ENCODE results near the gene CLRN3.

CLRN3 gene

GRCh38 chr10:127834791-127835190, 58.0 kb downstream of the CLRN3 start:
- DNase-seq, result no peak

- no peak for DNase-seq
Observed at GRCh38 chr10:127834221-127834620, 58.5 kb downstream of the CLRN3 start.

GRCh38 chr10:127833804-127834203, 58.9 kb downstream of the CLRN3 start:
- no peak for DNase-seq

GRCh38 chr10:127832501-127832900, 60.2 kb downstream of the CLRN3 start:
- DNase-seq, result no peak

- DNase-seq, result no peak
Observed at GRCh38 chr10:127830414-127830813, 62.3 kb downstream of the CLRN3 start.
